ENCODE data around the gene HDAC4. TPM values are rescaled to one million over a fixed set of nuclear protein-coding genes. Genes with fewer than 3 reads are reported as not detected.

Gene HDAC4
- polyA plus RNA-seq, 2 of the 4 experiments (the other 2 are of a cell fraction), result 8.6 to 10.4 TPM

DNA sequence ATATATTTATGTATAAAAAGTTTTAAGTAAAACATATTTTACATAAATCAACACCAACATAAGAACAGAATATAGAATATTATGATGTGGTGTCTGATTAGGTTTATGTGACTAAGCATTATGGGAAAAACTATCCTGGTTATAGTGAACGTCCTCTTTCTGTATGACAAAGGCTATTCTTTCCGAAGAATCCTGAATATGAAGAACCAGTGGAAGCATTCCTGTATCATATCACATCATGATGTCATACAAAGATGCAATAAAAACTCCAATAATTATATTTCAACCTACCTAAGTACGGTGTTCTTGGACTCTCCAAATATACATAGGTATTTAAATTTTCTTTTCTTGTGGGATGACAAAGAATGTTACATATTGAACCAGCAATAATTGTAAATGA is 37.5 kb upstream of the HDAC4 start:
- no peak overlapping the region for H3K27ac ChIP-seq
- POLR2A ChIA-PET, result no interaction called here
- 0 out of 3 replicates have a peak, but pooled peaks cover 3% of the 10 kb centered on the region for H3K9me3 ChIP-seq
- 23% methylated on average over 3 of the region's 3 CpGs for WGBS (ENCODE audit: missing lambda C conversion rate)
- H3K4me3 ChIP-seq, result no peak overlapping the region
- ATAC-seq (no peak), DNase-seq (ENCODE audit: low read depth in 1 of 2, low spot score in 1 of 2) (no peak), FAIRE-seq (no peak)
- TF ChIP-seq NPAS2 (CRISPR knock-in tag; IDR thresholded peaks at IDR 0.05; ENCODE audit: borderline replicate concordance) (no peak), KDM1A (IDR thresholded peaks at IDR 0.05; ENCODE audit: low read depth) (no peak), SMC3 (IDR thresholded peaks at IDR 0.05) (no peak), MAZ (IDR thresholded peaks at IDR 0.05; ENCODE audit: borderline replicate concordance, low read depth, low read length) (no peak)
- TF ChIP-seq, protein P1, sequence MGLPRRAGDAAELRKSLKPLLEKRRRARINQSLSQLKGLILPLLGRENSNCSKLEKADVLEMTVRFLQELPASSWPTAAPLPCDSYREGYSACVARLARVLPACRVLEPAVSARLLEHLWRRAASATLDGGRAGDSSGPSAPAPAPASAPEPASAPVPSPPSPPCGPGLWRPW (IDR thresholded peaks at IDR 0.05), result no peak
- H3K4me1 ChIP-seq, result no peaks in the 10 kb centered on the region
- CTCF ChIA-PET, result interaction anchor here (0.6 to 1.1 kb wide), 2 partner anchors 50 to 576 kb away, joined by 3 read pairs; no protein-coding TSS in a partner anchor
- H3K4me2 ChIP-seq, result no peak overlapping the region

DNA sequence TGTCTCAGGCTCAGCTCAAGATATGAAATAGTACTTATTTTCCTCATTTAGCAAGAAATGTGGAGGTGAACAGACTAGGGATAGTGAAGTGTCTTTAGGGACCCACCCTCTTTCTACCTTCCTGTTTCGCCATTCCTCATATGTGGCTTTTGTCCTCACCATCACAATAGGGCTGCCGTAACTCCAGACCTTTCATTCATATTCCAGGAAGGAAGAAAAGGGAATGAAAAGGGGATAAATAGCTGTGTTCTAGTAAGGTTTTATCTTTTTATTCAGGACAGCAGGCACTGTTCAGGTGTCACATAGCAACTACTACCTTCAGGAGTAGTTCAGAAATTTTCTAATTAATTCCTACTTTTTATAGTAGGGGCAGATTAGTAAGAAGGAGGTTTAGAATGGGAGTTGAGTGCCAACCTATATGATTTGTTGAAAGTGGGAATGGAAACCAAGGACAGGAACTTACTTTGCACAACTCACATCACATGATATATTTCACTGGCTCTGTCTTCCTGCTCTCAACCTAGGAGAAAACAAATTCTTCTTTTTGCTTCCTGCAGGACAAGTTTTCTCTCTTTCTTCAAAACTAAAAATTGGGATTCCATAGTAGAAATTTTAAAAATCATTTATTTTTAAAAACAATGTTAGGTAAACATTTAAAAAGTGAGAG is 36.0 kb upstream of the HDAC4 start:
- 91% methylated on average over 2 of the region's 2 CpGs for WGBS (ENCODE audit: missing lambda C conversion rate)
- H3K4me3 ChIP-seq, result no peak overlapping the region
- ATAC-seq (no peak), FAIRE-seq (no peak), DNase-seq (ENCODE audit: low read depth in 1 of 2, low spot score in 1 of 2) (no peak)
- H3K4me1 ChIP-seq, result no peaks in the 10 kb centered on the region
- H3K4me2 ChIP-seq, result no peak overlapping the region
- POLR2A ChIA-PET, result no interaction called here
- 0 out of 3 replicates have a peak, but pooled peaks cover 7% of the 10 kb centered on the region for H3K9me3 ChIP-seq
- CTCF ChIA-PET, result interaction anchor here (0.7 kb wide), 1 partner anchor 23 kb away, joined by 3 read pairs; no protein-coding TSS in a partner anchor
- no peak overlapping the region for H3K27ac ChIP-seq
- TF ChIP-seq RARB (CRISPR knock-in tag; IDR thresholded peaks at IDR 0.05) (no peak), POLR2AphosphoS2 (conservative IDR thresholded peaks at IDR 0.05; ENCODE audit: low read length) (no peak), POLR2A (IDR thresholded peaks at IDR 0.05; ENCODE audit: low read length) (no peak), CBX8 (IDR thresholded peaks at IDR 0.05) (no peak), JUN (IDR thresholded peaks at IDR 0.05) (no peak), EHF (CRISPR knock-in tag; IDR thresholded peaks at IDR 0.05) (no peak), ZNF302 (CRISPR knock-in tag; IDR thresholded peaks at IDR 0.05) (no peak), HDAC2 (IDR thresholded peaks at IDR 0.05) (no peak)
- TF ChIP-seq, protein P2, sequence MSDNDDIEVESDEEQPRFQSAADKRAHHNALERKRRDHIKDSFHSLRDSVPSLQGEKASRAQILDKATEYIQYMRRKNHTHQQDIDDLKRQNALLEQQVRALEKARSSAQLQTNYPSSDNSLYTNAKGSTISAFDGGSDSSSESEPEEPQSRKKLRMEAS (IDR thresholded peaks at IDR 0.05), result no peak
- TF ChIP-seq, protein P3, sequence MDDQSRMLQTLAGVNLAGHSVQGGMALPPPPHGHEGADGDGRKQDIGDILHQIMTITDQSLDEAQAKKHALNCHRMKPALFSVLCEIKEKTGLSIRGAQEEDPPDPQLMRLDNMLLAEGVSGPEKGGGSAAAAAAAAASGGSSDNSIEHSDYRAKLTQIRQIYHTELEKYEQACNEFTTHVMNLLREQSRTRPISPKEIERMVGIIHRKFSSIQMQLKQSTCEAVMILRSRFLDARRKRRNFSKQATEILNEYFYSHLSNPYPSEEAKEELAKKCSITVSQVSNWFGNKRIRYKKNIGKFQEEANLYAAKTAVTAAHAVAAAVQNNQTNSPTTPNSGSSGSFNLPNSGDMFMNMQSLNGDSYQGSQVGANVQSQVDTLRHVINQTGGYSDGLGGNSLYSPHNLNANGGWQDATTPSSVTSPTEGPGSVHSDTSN (IDR thresholded peaks at IDR 0.05), result no peak

DNA sequence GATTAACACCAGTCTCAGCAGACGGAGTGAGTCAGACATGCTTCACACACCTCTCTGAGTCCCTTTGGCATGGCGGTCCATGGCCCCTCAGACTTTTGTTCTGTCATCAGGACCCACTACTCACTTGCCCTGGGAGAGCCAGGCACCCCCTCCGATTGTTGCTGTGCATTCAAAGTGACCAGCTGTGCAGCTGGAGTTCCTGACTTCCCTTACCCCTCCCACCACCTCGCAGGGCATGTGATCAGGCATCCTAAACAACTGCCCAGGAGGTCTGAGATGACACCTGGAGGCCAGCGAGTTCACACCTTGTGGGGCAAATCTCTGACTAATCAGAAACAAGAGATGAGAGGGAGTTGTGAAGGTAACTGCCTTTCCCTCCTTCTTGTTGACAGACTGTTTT is 35.3 kb upstream of the HDAC4 start:
- ChIA-PET CTCF (interaction anchor here (1.0 kb wide), 1 partner anchor 10 kb away, joined by 3 read pairs; no protein-coding TSS in a partner anchor), POLR2A (no interaction called here)
- WGBS (ENCODE audit: missing lambda C conversion rate), result 19% methylated on average over 5 of the region's 5 CpGs

More for the DNA sequence above, 35.3 kb upstream of the HDAC4 start:
- no peak for FAIRE-seq
- Histone ChIP-seq H3K4me3 (no peak overlapping the region), H3K4me2 (no peak overlapping the region), H3K27ac (no peak overlapping the region), H3K9me3 (0 out of 3 replicates have a peak, but pooled peaks cover 7% of the 10 kb centered on the region), H3K4me1 (no peaks in the 10 kb centered on the region)
- no peak for DNase-seq (ENCODE audit: low read depth in 1 of 2, low spot score in 1 of 2)
- ATAC-seq, result no peak
- TF ChIP-seq, protein P4, sequence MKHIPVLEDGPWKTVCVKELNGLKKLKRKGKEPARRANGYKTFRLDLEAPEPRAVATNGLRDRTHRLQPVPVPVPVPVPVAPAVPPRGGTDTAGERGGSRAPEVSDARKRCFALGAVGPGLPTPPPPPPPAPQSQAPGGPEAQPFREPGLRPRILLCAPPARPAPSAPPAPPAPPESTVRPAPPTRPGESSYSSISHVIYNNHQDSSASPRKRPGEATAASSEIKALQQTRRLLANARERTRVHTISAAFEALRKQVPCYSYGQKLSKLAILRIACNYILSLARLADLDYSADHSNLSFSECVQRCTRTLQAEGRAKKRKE (CRISPR knock-in tag; IDR thresholded peaks at IDR 0.05; ENCODE audit: low read depth), result no peak
- TF ChIP-seq GATA3 (IDR thresholded peaks at IDR 0.05; ENCODE audit: borderline replicate concordance), result no peak
- no peak for TF ChIP-seq HOXA7 (CRISPR knock-in tag; IDR thresholded peaks at IDR 0.05)
- no peak for TF ChIP-seq FOSB (CRISPR knock-in tag; IDR thresholded peaks at IDR 0.05)
- no peak for TF ChIP-seq NR3C1 (IDR thresholded peaks at IDR 0.05)
- no peak for TF ChIP-seq MAZ (IDR thresholded peaks at IDR 0.05; ENCODE audit: borderline replicate concordance, low read depth, low read length)
- TF ChIP-seq RARB (CRISPR knock-in tag; IDR thresholded peaks at IDR 0.05), result no peak
- TF ChIP-seq SMC3 (IDR thresholded peaks at IDR 0.05), result no peak
- TF ChIP-seq FOSL2 (IDR thresholded peaks at IDR 0.05), result no peak
- TF ChIP-seq FOSL2 (CRISPR knock-in tag; IDR thresholded peaks at IDR 0.05), result no peak
- no peak for TF ChIP-seq ZNF302 (CRISPR knock-in tag; IDR thresholded peaks at IDR 0.05)
- TF ChIP-seq, protein P5, sequence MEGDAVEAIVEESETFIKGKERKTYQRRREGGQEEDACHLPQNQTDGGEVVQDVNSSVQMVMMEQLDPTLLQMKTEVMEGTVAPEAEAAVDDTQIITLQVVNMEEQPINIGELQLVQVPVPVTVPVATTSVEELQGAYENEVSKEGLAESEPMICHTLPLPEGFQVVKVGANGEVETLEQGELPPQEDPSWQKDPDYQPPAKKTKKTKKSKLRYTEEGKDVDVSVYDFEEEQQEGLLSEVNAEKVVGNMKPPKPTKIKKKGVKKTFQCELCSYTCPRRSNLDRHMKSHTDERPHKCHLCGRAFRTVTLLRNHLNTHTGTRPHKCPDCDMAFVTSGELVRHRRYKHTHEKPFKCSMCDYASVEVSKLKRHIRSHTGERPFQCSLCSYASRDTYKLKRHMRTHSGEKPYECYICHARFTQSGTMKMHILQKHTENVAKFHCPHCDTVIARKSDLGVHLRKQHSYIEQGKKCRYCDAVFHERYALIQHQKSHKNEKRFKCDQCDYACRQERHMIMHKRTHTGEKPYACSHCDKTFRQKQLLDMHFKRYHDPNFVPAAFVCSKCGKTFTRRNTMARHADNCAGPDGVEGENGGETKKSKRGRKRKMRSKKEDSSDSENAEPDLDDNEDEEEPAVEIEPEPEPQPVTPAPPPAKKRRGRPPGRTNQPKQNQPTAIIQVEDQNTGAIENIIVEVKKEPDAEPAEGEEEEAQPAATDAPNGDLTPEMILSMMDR (IDR thresholded peaks at IDR 0.05), result no peak
- TF ChIP-seq JUN (IDR thresholded peaks at IDR 0.05), result no peak
- TF ChIP-seq, protein P6, sequence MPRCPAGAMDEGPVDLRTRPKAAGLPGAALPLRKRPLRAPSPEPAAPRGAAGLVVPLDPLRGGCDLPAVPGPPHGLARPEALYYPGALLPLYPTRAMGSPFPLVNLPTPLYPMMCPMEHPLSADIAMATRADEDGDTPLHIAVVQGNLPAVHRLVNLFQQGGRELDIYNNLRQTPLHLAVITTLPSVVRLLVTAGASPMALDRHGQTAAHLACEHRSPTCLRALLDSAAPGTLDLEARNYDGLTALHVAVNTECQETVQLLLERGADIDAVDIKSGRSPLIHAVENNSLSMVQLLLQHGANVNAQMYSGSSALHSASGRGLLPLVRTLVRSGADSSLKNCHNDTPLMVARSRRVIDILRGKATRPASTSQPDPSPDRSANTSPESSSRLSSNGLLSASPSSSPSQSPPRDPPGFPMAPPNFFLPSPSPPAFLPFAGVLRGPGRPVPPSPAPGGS (IDR thresholded peaks at IDR 0.05), result no peak
- TF ChIP-seq, protein P7, sequence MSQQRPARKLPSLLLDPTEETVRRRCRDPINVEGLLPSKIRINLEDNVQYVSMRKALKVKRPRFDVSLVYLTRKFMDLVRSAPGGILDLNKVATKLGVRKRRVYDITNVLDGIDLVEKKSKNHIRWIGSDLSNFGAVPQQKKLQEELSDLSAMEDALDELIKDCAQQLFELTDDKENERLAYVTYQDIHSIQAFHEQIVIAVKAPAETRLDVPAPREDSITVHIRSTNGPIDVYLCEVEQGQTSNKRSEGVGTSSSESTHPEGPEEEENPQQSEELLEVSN (IDR thresholded peaks at IDR 0.05; ENCODE audit: borderline replicate concordance, low read depth), result no peak
- TF ChIP-seq KDM1A (IDR thresholded peaks at IDR 0.05; ENCODE audit: low read depth), result no peak
- TF ChIP-seq CEBPB (IDR thresholded peaks at IDR 0.05), result no peak
- no peak for TF ChIP-seq CHD2 (IDR thresholded peaks at IDR 0.05; ENCODE audit: low read length, partially characterized antibody)
- TF ChIP-seq EP300 (IDR thresholded peaks at IDR 0.05), result no peak
- no peak for TF ChIP-seq TFCP2L1 (CRISPR knock-in tag; IDR thresholded peaks at IDR 0.05)

Measured in A549 (cell line).